Endothelial cell of umbilical vein (primary cell): ENCODE results near the gene TAS1R3. TPM values are rescaled to one million over a fixed set of nuclear protein-coding genes. Genes with fewer than 3 reads are reported as not detected.

Experiments used
- BruUV-seq: library from RNA; stranded (reverse); fragments of 400-500 nt; replicated peaks from 2 replicates; lab custom pipeline; 2021; lab: Mats Ljungman, UMichigan
- CTCF ChIA-PET: fragments of 300-600, 350-600 bp; sonication (Branson Sonifier 250); formaldehyde crosslinking; loops from one replicate; lab custom pipeline; 2021; ENCODE audit warnings: antibody characterized with exemption, inconsistent platforms; lab: Charles Lee
- POLR2A ChIA-PET: fragments of 300-600, 350-600 bp; sonication (Branson Sonifier 250); formaldehyde crosslinking; loops from one replicate; lab custom pipeline; 2021; ENCODE audit warnings: antibody characterized with exemption, inconsistent platforms; lab: Charles Lee
- DNase-seq: peaks from one replicate; pipeline ENCODE4 v3.0.0-alpha.2; 2011; ENCODE audit warnings: low read depth, low spot score
- FAIRE-seq: peaks from 2 replicates; lab custom pipeline; 2011; peaks lifted over from hg19 to GRCh38; lab: Jason Lieb, UNC
- H2AFZ ChIP-seq: 2 replicates; pipeline ENCODE4 v1.6.0; 2012; ENCODE audit warnings: low read depth, low read length, control low read depth, inconsistent platforms
- H3K27ac ChIP-seq: 2 replicates; pipeline ENCODE4 v1.5.1; 2011; ENCODE audit warnings: low read depth, mild to moderate bottlenecking, control low read depth, low read length, moderate library complexity; ENCODE audit not compliant: insufficient read depth
- H3K27me3 ChIP-seq, 2 experiments: 2 replicates each; pipeline versions ENCODE4 v1.6.0 to v1.6.1; 2011; ENCODE audit warnings: low read length in 2 of 2, mixed read lengths in 1 of 2; ENCODE audit not compliant: control insufficient read depth in 2 of 2, insufficient read depth in 2 of 2
- H3K36me3 ChIP-seq, 2 experiments: 2 replicates in 1 of 2; 3 replicates in 1 of 2; pipeline ENCODE4 v1.5.1; 2011; ENCODE audit warnings: low read length in 2 of 2, mild to moderate bottlenecking in 1 of 2, moderate library complexity in 1 of 2; ENCODE audit not compliant: control insufficient read depth in 2 of 2, insufficient read depth in 2 of 2; ENCODE audit errors: extremely low read depth in 1 of 2
- H3K4me1 ChIP-seq: 3 replicates; pipeline ENCODE4 v1.5.1; 2011; ENCODE audit warnings: mild to moderate bottlenecking, low read length; ENCODE audit not compliant: control insufficient read depth, insufficient read depth; ENCODE audit errors: extremely low read depth
- H3K4me2 ChIP-seq: 2 replicates; pipeline ENCODE4 v1.6.1; 2011; ENCODE audit warnings: low read length, control low read depth, mixed read lengths; ENCODE audit not compliant: insufficient read depth
- H3K4me3 ChIP-seq, 3 experiments: fragments of 200-600 bp in 1 of 3; sonication (generic), shearing (Covaris generic) in 1 of 3; replicated peaks in 1 of 3; 2 replicates each; pipeline ENCODE4 v1.5.1; 2011 to 2016; ENCODE audit warnings: control low read depth in 3 of 3, low read length in 3 of 3, mild to moderate bottlenecking in 2 of 3, inconsistent platforms in 1 of 3, low read depth in 1 of 3, moderate library complexity in 1 of 3; ENCODE audit not compliant: insufficient read depth in 1 of 3
- H3K79me2 ChIP-seq: 2 replicates; pipeline ENCODE4 v1.6.0; 2012; ENCODE audit warnings: low read length, inconsistent platforms; ENCODE audit not compliant: control insufficient read depth, insufficient read depth
- H3K9ac ChIP-seq: replicated peaks from 2 replicates; pipeline ENCODE3; 2011; ENCODE audit warnings: low read length, control low read depth; ENCODE audit not compliant: insufficient read depth; ENCODE audit errors: extremely low read depth
- H3K9me1 ChIP-seq: replicated peaks from 3 replicates; pipeline ENCODE4 v1.6.0; 2011; ENCODE audit warnings: mild to moderate bottlenecking, low read length; ENCODE audit not compliant: control insufficient read depth, insufficient read depth; ENCODE audit errors: extremely low read depth
- H3K9me3 ChIP-seq: replicated peaks from 2 replicates; pipeline ENCODE4 v1.5.1; 2012; ENCODE audit warnings: low read length, inconsistent platforms; ENCODE audit not compliant: control insufficient read depth, insufficient read depth
- H4K20me1 ChIP-seq: replicated peaks from 2 replicates; pipeline ENCODE3; 2011; ENCODE audit warnings: mild to moderate bottlenecking, low read length; ENCODE audit not compliant: control insufficient read depth, insufficient read depth; ENCODE audit errors: extremely low read depth
- EZH2 ChIP-seq: IDR thresholded peaks from 2 replicates; pipeline ENCODE4 v1.6.1; 2012; ENCODE audit warnings: borderline replicate concordance, low read depth, mild to moderate bottlenecking, moderate library complexity, low read length, inconsistent platforms; ENCODE audit not compliant: severe bottlenecking
- FOS ChIP-seq: IDR thresholded peaks from 2 replicates; pipeline ENCODE4 v1.6.1; 2011; ENCODE audit warnings: mild to moderate bottlenecking, low read length, moderate library complexity, borderline replicate concordance; ENCODE audit not compliant: insufficient read depth
- GATA2 ChIP-seq: IDR thresholded peaks from 2 replicates; pipeline ENCODE4 v1.7.0; 2011; ENCODE audit warnings: low read depth, mild to moderate bottlenecking, moderate library complexity, mixed read lengths, low read length; ENCODE audit not compliant: insufficient read length, insufficient read depth
- JUN ChIP-seq: IDR thresholded peaks from 2 replicates; pipeline ENCODE4 v1.6.1; 2011; ENCODE audit warnings: borderline replicate concordance, low read depth; ENCODE audit not compliant: insufficient read length, insufficient read depth
- MYC ChIP-seq: IDR thresholded peaks from one replicate; pipeline ENCODE4 v1.6.1; 2011; ENCODE audit warnings: mild to moderate bottlenecking, low read depth, low read length
- POLR2A ChIP-seq: IDR thresholded peaks from 2 replicates; pipeline ENCODE4 v1.6.1; 2012; ENCODE audit warnings: low read depth, mild to moderate bottlenecking, control low read depth, low read length
- POLR2AphosphoS5 ChIP-seq: IDR thresholded peaks from 2 replicates; pipeline ENCODE4 v1.6.1; 2012; ENCODE audit warnings: low read depth, mild to moderate bottlenecking, control low read depth, low read length, moderate library complexity; ENCODE audit not compliant: insufficient read depth
- dilution Hi-C: fragments of 300-500 bp; cut with MboI; formaldehyde crosslinking; loops from one replicate; pipeline ENCODE4 v1.15.0; 2019; ENCODE audit warnings: low sequenced_read_pairs; ENCODE audit not compliant: extremely low pct_ligation_motif_present
- intact Hi-C: fragments of 100-400 bp; cut with micrococcal nuclease; formaldehyde crosslinking; loops from one replicate; pipeline ENCODE4 v1.10.0; 2022
- polyA plus RNA-seq, 4 experiments: library from polyadenylated mRNA; depleted of rRNA in 3 of 4; stranded (reverse) in 3 of 4; unstranded in 1 of 4; fragments of >200 nt; gene quantifications; 2 replicates each; pipeline versions ENCODE4 v1.2.1 to v1.2.3, GENCODE V29; 2011 to 2012; ENCODE audit warnings: missing spikeins in 1 of 4
- total RNA-seq: library from RNA; stranded (reverse); gene quantifications from 2 replicates; pipeline ENCODE4 v1.2.3, GENCODE V29; 2021
- TF ChIP-seq, protein P1 (sequence below), 2 donors: IDR thresholded peaks; 1 replicate in 1 of 2; 2 replicates in 1 of 2; pipeline ENCODE4 v1.5.1; 2011; ENCODE audit warnings: low read length in 2 of 2, mild to moderate bottlenecking in 2 of 2, moderate library complexity in 2 of 2, control low read depth in 1 of 2, inconsistent platforms in 1 of 2, low read depth in 1 of 2; ENCODE audit not compliant: insufficient read depth in 1 of 2; ENCODE audit errors: extremely low read depth in 1 of 2
- TF ChIP-seq, protein P2 (sequence below): IDR thresholded peaks from 2 replicates; pipeline ENCODE4 v1.6.1; 2011; ENCODE audit not compliant: insufficient read depth, insufficient read length

The TAS1R3 gene
- total and polyA plus RNA-seq, 2 donors (not counting 3 experiments of a cell fraction or from before 2014, with no cell fraction given): 0.26 to 0.38 TPM

DNA sequence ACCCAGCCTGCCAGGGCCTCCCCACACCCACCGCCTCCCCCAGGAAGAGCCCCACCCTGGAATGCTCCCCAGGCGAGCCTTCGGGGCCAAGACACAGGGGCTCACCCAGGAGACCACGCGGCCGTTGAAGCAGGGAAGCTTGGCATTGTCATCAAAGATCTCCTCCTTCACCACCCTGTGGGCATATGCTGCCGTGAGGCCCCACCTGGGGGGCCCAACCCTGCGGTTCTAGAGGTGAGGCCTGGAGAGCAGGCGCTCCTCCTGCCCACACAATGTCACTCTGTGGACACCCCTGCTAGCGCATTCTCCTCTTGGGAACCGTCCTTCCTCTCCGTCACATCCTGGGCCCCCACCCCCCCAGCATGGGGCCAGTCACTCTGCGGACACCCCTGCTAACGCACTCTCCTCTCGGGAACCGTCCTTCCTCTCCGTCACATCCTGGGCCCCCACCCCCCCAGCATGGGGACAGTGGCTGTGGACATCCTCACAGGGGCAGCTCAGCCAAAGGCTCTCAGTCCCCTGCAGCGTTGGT, 11.6 kb downstream of the TAS1R3 start:
- Histone ChIP-seq H3K9me1 (no peaks in the 10 kb centered on the region), H3K27me3 (no peaks in the 10 kb centered on the region), H3K4me1 (peaks cover 2% of the 10 kb centered on the region), H3K4me3 (no peak overlapping the region), H4K20me1 (no peaks in the 10 kb centered on the region), H3K4me2 (no peak overlapping the region), H3K9ac (no peak overlapping the region), H2AFZ (no peak overlapping the region), H3K36me3 (peaks cover 0 to 17% of the 10 kb centered on the region in 2 experiments), H3K79me2 (peaks cover 21% of the 10 kb centered on the region), H3K9me3 (no peaks in the 10 kb centered on the region), H3K27ac (no peak overlapping the region)
- no peak for TF ChIP-seq JUN
- no peak for TF ChIP-seq POLR2AphosphoS5
- TF ChIP-seq EZH2: no peak
- TF ChIP-seq, protein P1, sequence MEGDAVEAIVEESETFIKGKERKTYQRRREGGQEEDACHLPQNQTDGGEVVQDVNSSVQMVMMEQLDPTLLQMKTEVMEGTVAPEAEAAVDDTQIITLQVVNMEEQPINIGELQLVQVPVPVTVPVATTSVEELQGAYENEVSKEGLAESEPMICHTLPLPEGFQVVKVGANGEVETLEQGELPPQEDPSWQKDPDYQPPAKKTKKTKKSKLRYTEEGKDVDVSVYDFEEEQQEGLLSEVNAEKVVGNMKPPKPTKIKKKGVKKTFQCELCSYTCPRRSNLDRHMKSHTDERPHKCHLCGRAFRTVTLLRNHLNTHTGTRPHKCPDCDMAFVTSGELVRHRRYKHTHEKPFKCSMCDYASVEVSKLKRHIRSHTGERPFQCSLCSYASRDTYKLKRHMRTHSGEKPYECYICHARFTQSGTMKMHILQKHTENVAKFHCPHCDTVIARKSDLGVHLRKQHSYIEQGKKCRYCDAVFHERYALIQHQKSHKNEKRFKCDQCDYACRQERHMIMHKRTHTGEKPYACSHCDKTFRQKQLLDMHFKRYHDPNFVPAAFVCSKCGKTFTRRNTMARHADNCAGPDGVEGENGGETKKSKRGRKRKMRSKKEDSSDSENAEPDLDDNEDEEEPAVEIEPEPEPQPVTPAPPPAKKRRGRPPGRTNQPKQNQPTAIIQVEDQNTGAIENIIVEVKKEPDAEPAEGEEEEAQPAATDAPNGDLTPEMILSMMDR (IDR thresholded peaks at IDR 0.05; ENCODE audit: extremely low read depth in 1 of 2, insufficient read depth in 1 of 2, low read depth in 1 of 2, low read length in 2 of 2): no peak
- TF ChIP-seq MYC: no peak
- no peak for TF ChIP-seq FOS
- TF ChIP-seq POLR2A: no peak
- TF ChIP-seq GATA2: no peak
- TF ChIP-seq, protein P2, sequence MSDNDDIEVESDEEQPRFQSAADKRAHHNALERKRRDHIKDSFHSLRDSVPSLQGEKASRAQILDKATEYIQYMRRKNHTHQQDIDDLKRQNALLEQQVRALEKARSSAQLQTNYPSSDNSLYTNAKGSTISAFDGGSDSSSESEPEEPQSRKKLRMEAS: no peak
- dilution Hi-C loops (no loop called here), intact Hi-C loops (no loop called here)
- no TSS peak for BruUV-seq
- no peak for DNase-seq
- CTCF ChIA-PET: no interaction called here
- no peak for FAIRE-seq
- POLR2A ChIA-PET: no interaction called here
